MG63 (cell line): ENCODE data around the gene MC1R. TPM values are rescaled to one million over a fixed set of nuclear protein-coding genes. Genes with fewer than 3 reads are reported as not detected.
"Not testable (repeated sequence)": the region's sequence is repeated elsewhere in the genome, so short reads cannot be mapped to it uniquely, and the experiment has no call there.

Experiments
- DNase-seq: peaks from one replicate; pipeline ENCODE4 v3.0.0-alpha.2; 2020
- H3K27me3 ChIP-seq: fragments of 250-450 bp; sonication (Bioruptor Pico); 2 replicates; pipeline ENCODE4 v1.5.1; 2020; ENCODE audit warnings: mild to moderate bottlenecking, moderate library complexity
- H3K36me3 ChIP-seq: fragments of 250-450 bp; sonication (Bioruptor Pico); 2 replicates; pipeline ENCODE4 v1.5.1; 2020; ENCODE audit warnings: mild to moderate bottlenecking, moderate library complexity
- H3K4me3 ChIP-seq: fragments of 250-450 bp; sonication (Bioruptor Pico); 2 replicates; pipeline ENCODE4 v1.5.1; 2020; ENCODE audit warnings: mild to moderate bottlenecking, moderate library complexity
- H3K9me3 ChIP-seq: fragments of 250-450 bp; sonication (Bioruptor Pico); 2 replicates; pipeline ENCODE4 v1.5.1; 2020; ENCODE audit warnings: mild to moderate bottlenecking, moderate library complexity
- total RNA-seq: library from RNA; depleted of rRNA; stranded (reverse); fragments of >200 nt; shearing (Covaris generic); gene quantifications from 2 replicates; pipeline ENCODE4 v1.2.3, GENCODE V29; 2014; ENCODE audit warnings: low replicate concordance

Gene MC1R
- total RNA-seq, 1 experiment from 2014 or later, result 21.1 TPM

GRCh38 chr16:89907055-89907814 lies 11.4 kb upstream of the MC1R start:
- H3K36me3 ChIP-seq, result peaks cover 12% of the 10 kb centered on the region
- H3K27me3 ChIP-seq, result 0 out of 2 replicates have a peak, but pooled peaks cover 2% of the 10 kb centered on the region
- peak; percentile 34 for DNase-seq
- peaks cover 3% of the 10 kb centered on the region for H3K9me3 ChIP-seq
- H3K4me3 ChIP-seq, result no peak overlapping the region

- H3K9me3 ChIP-seq, result peaks cover 3% of the 10 kb centered on the region
- H3K4me3 ChIP-seq, result no peak overlapping the region
- DNase-seq, result peak; percentile 22
- peaks cover 12% of the 10 kb centered on the region for H3K36me3 ChIP-seq
- H3K27me3 ChIP-seq, result 0 out of 2 replicates have a peak, but pooled peaks cover 2% of the 10 kb centered on the region
Observed at GRCh38 chr16:89908236-89908635, 10.4 kb upstream of the MC1R start.

DNA sequence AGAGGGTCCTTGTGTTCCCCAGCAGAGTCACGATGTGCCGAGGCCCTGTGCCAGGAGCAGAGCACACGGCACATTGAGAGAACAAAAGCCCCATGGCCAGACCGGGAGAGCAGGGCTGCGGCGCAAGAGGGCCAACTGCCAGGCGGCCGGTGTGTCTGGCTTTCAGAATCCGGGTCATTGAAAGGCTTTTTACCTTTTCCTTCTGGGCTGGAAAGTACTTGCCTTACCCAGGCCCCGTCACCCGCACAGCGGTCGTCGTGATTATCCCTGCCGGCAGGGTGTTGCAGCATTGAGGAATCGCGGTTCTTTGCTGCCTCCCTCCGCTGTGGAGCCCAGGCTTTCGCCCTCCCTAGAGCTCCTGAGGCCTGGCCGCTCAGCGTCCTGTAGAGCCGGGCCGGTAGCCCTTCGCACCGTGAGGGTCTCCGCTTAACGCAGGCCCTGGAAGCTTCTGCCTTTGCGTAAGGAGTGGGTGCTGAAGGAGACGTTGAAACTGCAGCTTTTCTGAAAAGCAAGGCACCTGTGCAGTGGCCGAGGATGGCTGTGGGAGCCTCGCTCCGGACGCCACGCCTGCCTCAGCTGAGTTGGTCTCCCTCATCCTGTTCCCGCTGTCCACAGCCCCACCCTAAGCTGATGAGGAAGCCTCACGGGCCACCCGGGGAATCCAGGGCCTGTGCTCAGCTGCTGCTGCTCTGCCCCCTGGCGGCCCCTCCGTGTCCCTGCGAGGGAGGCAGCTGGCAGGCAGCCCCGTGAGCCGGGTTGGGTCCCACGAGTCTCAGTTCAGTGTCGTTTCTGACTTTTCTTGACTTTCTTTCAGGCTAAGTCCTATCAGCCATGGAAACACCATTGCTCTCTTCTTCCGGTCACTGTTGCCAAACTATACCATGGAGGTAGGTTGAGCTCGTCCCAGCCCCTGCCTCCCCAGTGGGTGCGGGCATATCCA lies 8.6 kb upstream of the MC1R start:
- Histone ChIP-seq H3K4me3 (no peak overlapping the region), H3K36me3 (peaks cover 12% of the 10 kb centered on the region), H3K27me3 (0 out of 2 replicates have a peak, but pooled peaks cover 2% of the 10 kb centered on the region), H3K9me3 (peaks cover 3% of the 10 kb centered on the region)
- peak; percentile 97 for DNase-seq

DNA sequence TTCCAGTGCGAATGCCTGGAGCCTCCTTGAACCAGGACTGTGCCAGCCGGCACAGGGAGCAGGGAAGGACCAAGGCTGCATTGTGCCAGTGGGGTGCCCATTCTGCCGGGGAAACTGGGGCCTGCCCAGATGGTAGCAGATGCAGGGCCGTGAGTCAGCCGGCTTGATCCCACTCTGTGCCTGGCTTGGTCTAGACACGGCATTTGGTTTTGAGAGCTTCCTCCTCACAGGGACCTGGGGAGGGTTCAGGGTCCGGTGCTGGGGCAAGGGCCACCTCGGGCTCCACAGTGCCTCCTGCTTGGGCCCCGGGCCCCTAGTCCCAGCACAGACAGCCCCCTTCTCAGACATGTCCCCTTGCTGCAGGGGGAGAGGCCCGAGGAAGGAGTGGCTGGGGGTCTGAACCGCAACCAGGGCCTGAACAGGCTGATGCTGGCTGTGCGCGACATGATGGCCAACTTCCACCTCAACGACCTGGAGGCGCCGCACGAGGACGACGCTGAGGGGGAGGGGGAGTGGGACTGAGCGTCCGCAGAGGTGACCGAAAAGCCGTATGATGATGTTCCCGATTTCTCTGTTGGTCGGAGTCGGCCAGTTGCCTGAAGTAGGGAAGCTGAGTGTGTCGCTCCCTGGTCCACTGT lies 7.8 kb upstream of the MC1R start:
- Histone ChIP-seq H3K27me3 (0 out of 2 replicates have a peak, but pooled peaks cover 2% of the 10 kb centered on the region), H3K4me3 (no peak overlapping the region), H3K9me3 (peaks cover 3% of the 10 kb centered on the region), H3K36me3 (peaks cover 12% of the 10 kb centered on the region)
- DNase-seq, result peak; percentile 62

- peak; percentile 12 for DNase-seq
- Histone ChIP-seq H3K27me3 (no peaks in the 10 kb centered on the region), H3K9me3 (peaks cover 3% of the 10 kb centered on the region), H3K36me3 (peaks cover 7% of the 10 kb centered on the region), H3K4me3 (no peak overlapping the region)
Observed at GRCh38 chr16:89911375-89911774, 7.3 kb upstream of the MC1R start.

GRCh38 chr16:89912143-89912542 lies 6.5 kb upstream of the MC1R start:
- peaks cover 3% of the 10 kb centered on the region for H3K9me3 ChIP-seq
- H3K27me3 ChIP-seq, result no peaks in the 10 kb centered on the region
- H3K4me3 ChIP-seq, result no peak overlapping the region
- peaks cover 6% of the 10 kb centered on the region for H3K36me3 ChIP-seq
- peak; percentile 3 for DNase-seq

DNA sequence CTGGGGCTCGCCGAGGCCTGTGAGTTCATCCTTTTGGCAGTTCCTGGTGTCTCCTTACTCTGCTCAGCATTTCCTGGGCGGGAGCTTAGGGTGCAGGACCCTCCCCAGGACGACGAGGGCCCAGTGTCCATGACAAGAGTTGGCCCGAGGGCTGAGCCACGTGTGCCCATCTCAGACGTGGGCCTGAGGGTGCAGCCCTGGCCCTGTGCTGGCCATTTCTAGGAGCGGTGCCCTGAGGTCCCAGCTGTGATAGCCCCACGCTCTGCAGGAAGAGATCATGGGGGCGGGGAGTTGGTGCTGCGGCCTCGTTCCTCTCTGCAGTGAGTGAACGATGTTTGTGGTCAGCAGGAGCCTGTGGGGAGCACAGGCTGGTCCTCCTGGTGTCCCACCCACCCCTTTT lies 6.0 kb upstream of the MC1R start:
- H3K4me3 ChIP-seq, result no peak overlapping the region
- no peaks in the 10 kb centered on the region for H3K27me3 ChIP-seq
- peaks cover 3% of the 10 kb centered on the region for H3K9me3 ChIP-seq
- H3K36me3 ChIP-seq, result peaks cover 6% of the 10 kb centered on the region
- DNase-seq, result peak; percentile 6

- Histone ChIP-seq H3K9me3 (peaks cover 2% of the 10 kb centered on the region; the same call in 1 of the 2 replicates), H3K27me3 (no peaks in the 10 kb centered on the region), H3K4me3 (no peak overlapping the region), H3K36me3 (peaks cover 6% of the 10 kb centered on the region)
- DNase-seq, result peak; percentile 19
Observed at GRCh38 chr16:89913408-89914387, 5.0 kb upstream of the MC1R start.

DNA sequence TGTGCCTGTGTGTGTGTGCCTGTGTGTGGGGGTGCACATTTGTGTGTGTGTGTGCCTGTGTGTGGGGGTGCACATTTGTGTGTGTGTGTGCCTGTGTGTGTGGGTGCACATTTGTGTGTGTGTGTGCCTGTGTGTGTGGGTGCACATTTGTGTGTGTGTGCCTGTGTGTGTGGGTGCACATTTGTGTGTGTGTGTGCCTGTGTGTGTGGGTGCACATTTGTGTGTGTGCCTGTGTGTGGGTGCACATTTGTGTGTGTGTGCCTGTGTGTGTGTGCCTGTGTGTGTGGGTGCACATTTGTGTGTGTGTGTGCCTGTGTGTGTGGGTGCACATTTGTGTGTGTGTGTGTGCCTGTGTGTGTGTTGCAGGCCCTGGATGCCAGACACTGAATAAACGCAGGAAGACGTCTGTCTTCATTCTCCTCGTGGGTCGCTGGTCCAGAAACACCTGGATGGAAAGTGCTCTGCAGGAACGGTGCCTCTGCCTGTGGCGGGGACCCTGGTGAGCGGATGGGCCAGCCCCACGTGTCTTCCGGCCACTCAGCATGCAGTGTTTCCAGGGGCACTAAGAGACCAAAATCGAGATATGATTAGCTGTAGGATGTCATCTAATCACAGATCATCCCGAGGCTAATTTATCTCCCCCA lies 3.9 kb upstream of the MC1R start:
- H3K4me3 ChIP-seq, H3K9me3 ChIP-seq, H3K36me3 ChIP-seq, H3K27me3 ChIP-seq: not testable (repeated sequence)
- peak; percentile 17 for DNase-seq

GRCh38 chr16:89915303-89916232 lies 3.1 kb upstream of the MC1R start:
- Histone ChIP-seq H3K36me3 (peaks cover 4% of the 10 kb centered on the region), H3K9me3 (no peaks in the 10 kb centered on the region), H3K27me3 (no peaks in the 10 kb centered on the region), H3K4me3 (no peak overlapping the region)
- peak; percentile 15 for DNase-seq

- Histone ChIP-seq H3K9me3 (no peaks in the 10 kb centered on the region), H3K36me3 (peaks cover 2% of the 10 kb centered on the region; the same call in 1 of the 2 replicates), H3K4me3 (peak overlapping the region; percentile 32), H3K27me3 (no peaks in the 10 kb centered on the region)
- DNase-seq, result peak; percentile 100
Observed at GRCh38 chr16:89917773-89918452, 749 bp upstream of the MC1R start.

DNA sequence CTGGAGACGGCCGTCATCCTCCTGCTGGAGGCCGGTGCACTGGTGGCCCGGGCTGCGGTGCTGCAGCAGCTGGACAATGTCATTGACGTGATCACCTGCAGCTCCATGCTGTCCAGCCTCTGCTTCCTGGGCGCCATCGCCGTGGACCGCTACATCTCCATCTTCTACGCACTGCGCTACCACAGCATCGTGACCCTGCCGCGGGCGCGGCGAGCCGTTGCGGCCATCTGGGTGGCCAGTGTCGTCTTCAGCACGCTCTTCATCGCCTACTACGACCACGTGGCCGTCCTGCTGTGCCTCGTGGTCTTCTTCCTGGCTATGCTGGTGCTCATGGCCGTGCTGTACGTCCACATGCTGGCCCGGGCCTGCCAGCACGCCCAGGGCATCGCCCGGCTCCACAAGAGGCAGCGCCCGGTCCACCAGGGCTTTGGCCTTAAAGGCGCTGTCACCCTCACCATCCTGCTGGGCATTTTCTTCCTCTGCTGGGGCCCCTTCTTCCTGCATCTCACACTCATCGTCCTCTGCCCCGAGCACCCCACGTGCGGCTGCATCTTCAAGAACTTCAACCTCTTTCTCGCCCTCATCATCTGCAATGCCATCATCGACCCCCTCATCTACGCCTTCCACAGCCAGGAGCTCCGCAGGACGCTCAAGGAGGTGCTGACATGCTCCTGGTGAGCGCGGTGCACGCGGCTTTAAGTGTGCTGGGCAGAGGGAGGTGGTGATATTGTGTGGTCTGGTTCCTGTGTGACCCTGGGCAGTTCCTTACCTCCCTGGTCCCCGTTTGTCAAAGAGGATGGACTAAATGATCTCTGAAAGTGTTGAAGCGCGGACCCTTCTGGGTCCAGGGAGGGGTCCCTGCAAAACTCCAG lies 1.1 kb downstream of the MC1R start:
- no peak for DNase-seq
- H3K4me3 ChIP-seq, result no peak overlapping the region
- no peaks in the 10 kb centered on the region for H3K27me3 ChIP-seq
- H3K36me3 ChIP-seq, result peaks cover 2% of the 10 kb centered on the region; the same call in 1 of the 2 replicates
- H3K9me3 ChIP-seq, result no peaks in the 10 kb centered on the region

DNA sequence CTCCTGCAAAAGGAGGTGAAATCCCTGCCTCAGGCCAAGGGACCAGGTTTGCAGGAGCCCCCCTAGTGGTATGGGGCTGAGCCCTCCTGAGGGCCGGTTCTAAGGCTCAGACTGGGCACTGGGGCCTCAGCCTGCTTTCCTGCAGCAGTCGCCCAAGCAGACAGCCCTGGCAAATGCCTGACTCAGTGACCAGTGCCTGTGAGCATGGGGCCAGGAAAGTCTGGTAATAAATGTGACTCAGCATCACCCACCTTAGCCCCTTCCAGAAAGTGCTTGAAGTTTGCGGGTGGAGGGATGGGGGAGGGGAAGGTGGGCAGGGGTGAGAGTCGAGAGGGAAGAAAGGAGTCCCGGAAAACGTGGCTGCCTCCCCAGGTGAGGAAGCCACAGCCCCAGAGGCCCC lies 2.1 kb downstream of the MC1R start:
- Histone ChIP-seq H3K27me3 (no peaks in the 10 kb centered on the region), H3K36me3 (peaks cover 2% of the 10 kb centered on the region; the same call in 1 of the 2 replicates), H3K9me3 (no peaks in the 10 kb centered on the region), H3K4me3 (no peak overlapping the region)
- DNase-seq, result peak; percentile 82
